ENCODE data around the gene WDR64. TPM values are rescaled to one million over a fixed set of nuclear protein-coding genes. Genes with fewer than 3 reads are reported as not detected.

Gene WDR64
- total RNA-seq, 1 donor from 2014 or later: not detected

DNA sequence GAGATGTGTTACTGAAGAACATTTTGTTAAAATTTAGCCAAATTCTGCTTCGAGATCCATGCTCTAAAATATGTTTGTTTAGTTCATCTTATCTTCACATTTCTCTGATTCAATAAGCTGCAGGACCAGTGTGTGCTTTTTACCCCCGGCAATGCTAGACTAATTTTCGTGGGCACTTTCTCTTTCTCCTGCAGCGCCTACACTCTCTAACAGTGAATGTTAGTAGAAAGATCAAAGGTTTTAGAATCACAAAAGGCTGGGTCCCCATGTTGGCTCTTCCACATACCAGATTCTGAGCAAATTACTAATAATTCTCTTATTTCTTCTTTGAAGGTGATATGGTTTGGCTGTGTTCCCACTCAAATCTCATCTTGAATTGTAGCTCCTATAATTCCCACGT, 20.4 kb upstream of the WDR64 start:
- no peak overlapping the region for H3K4me3 ChIP-seq
- no peak overlapping the region for H3K27ac ChIP-seq (replicated peaks)
- TF ChIP-seq, protein P1, sequence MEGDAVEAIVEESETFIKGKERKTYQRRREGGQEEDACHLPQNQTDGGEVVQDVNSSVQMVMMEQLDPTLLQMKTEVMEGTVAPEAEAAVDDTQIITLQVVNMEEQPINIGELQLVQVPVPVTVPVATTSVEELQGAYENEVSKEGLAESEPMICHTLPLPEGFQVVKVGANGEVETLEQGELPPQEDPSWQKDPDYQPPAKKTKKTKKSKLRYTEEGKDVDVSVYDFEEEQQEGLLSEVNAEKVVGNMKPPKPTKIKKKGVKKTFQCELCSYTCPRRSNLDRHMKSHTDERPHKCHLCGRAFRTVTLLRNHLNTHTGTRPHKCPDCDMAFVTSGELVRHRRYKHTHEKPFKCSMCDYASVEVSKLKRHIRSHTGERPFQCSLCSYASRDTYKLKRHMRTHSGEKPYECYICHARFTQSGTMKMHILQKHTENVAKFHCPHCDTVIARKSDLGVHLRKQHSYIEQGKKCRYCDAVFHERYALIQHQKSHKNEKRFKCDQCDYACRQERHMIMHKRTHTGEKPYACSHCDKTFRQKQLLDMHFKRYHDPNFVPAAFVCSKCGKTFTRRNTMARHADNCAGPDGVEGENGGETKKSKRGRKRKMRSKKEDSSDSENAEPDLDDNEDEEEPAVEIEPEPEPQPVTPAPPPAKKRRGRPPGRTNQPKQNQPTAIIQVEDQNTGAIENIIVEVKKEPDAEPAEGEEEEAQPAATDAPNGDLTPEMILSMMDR (IDR thresholded peaks at IDR 0.05; ENCODE audit: borderline replicate concordance): no peak
- intact Hi-C loops (cut with micrococcal nuclease): no loop called here
- H3K36me3 ChIP-seq: peaks cover 6% of the 10 kb centered on the region
- H3K9me3 ChIP-seq (replicated peaks): no peaks in the 10 kb centered on the region
- DNase-seq: no peak
- H3K27me3 ChIP-seq (ENCODE audit: low read depth): no peaks in the 10 kb centered on the region
- no peaks in the 10 kb centered on the region for H3K4me1 ChIP-seq

DNA sequence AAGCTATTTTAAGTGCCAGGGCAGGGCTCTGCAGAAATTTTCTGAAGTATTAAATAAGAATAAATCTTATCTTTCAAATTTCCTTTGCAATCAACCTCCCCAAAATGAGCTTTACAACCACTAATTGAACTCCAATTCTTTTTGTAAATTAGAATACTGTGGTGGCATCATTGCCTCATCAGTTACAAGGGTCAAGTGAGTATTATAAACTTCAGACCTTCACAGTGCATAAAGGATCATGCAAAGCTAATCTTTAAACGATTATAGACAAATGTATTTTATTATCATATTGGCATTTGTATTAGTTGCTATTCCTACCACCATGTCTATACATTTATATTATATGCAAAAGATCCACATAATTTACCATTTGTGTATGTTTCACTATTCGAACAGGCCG, 19.1 kb upstream of the WDR64 start:
- Histone ChIP-seq H3K27ac (replicated peaks) (no peak overlapping the region), H3K9me3 (replicated peaks) (no peaks in the 10 kb centered on the region), H3K27me3 (ENCODE audit: low read depth) (no peaks in the 10 kb centered on the region), H3K4me3 (no peak overlapping the region), H3K36me3 (peaks cover 6% of the 10 kb centered on the region), H3K4me1 (peaks cover 2% of the 10 kb centered on the region)
- intact Hi-C loops (cut with micrococcal nuclease): no loop called here
- TF ChIP-seq, protein P1 (IDR thresholded peaks at IDR 0.05; ENCODE audit: borderline replicate concordance): no peak
- DNase-seq: no peak

DNA sequence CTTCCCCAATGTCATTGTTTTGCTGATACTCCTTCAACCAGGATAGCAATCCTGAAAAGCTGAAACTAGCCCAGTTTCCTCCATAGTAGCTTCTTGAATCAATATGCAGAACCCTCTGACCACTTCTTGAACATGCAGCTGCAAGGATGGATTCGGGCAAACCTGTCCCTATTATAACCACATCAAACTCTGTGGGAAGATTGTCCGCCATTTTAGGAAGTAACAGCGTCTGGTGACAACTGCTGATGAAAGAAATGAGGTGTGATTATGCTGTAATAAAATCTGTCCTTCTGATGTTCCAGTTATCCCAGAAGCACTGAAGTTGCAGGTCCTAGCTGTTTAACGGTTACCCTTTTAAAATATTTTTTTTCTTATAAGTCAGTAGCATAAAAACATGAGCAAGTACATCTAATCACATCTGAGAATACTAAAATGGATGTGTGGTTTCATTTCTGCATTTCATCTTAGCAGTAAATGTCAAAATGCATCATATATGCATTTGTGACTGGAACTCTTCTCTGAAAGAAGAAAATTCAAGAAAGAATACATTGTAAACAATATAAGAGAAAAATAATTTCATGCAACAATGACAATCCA, 16.4 kb upstream of the WDR64 start:
- H3K4me1 ChIP-seq: peaks cover 23% of the 10 kb centered on the region
- no peak overlapping the region for H3K4me3 ChIP-seq
- H3K27ac ChIP-seq (replicated peaks): no peak overlapping the region
- no peaks in the 10 kb centered on the region for H3K27me3 ChIP-seq (ENCODE audit: low read depth)
- peaks cover 6% of the 10 kb centered on the region for H3K36me3 ChIP-seq
- TF ChIP-seq, protein P1 (IDR thresholded peaks at IDR 0.05; ENCODE audit: borderline replicate concordance): no peak
- no peaks in the 10 kb centered on the region for H3K9me3 ChIP-seq (replicated peaks)
- intact Hi-C loops (cut with micrococcal nuclease): no loop called here
- no peak for DNase-seq

DNA sequence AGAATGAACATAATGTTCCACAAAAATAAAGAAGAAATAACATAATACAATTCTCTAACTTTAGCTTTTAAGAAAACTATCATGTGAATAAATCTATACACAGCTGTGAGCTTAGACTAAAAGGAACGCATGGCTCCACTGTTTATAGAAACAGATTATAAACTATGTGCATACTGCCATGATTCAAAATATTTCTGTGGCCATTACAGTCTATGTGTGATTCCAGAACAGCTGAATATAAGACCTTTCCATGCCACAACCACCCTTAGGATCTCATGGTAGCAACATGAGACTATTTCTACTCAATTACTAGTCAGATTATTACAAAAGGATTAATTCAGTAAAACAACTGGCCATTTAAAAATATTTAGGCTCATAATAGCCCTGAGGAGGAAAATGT, 15.8 kb upstream of the WDR64 start:
- H3K27ac ChIP-seq (replicated peaks): no peak overlapping the region
- intact Hi-C loops (cut with micrococcal nuclease): no loop called here

DNA sequence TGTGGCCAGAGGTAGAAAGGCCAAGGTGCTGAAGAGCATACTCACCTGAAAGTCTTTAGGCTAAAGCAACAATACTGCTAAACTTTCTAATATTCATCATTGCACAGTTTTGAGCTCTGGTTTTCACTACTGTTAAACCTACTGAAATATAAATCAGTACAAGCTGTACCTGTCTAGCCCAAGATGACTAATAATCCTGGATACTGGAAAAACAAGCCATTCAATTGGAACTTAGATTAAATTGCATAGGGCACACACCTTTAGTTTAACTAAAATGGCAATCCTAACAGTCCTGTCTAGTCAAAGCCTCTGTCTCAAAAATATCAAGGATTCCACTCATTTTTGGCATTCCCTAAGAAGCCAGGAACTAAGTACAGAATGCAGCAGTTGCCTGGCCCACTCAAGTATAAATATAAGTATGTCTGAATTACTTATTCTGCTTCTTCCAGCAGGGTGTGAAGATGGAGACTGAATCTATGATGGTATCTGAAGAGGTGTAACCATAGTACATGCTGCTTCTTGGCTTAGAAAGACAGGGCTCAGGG, 15.0 kb upstream of the WDR64 start:
- intact Hi-C loops (cut with micrococcal nuclease): no loop called here
- Histone ChIP-seq H3K9me3 (replicated peaks) (peaks cover 8% of the 10 kb centered on the region), H3K4me1 (peaks cover 26% of the 10 kb centered on the region), H3K27ac (replicated peaks) (no peak overlapping the region), H3K36me3 (peaks cover 6% of the 10 kb centered on the region), H3K27me3 (ENCODE audit: low read depth) (no peaks in the 10 kb centered on the region), H3K4me3 (no peak overlapping the region)
- TF ChIP-seq, protein P1 (IDR thresholded peaks at IDR 0.05; ENCODE audit: borderline replicate concordance): no peak
- no peak for DNase-seq

More for the DNA sequence above, 15.8 kb upstream of the WDR64 start:
- Histone ChIP-seq H3K9me3 (replicated peaks) (no peaks in the 10 kb centered on the region), H3K4me3 (no peak overlapping the region), H3K36me3 (peaks cover 6% of the 10 kb centered on the region), H3K27me3 (ENCODE audit: low read depth) (no peaks in the 10 kb centered on the region), H3K4me1 (peaks cover 26% of the 10 kb centered on the region)
- DNase-seq: no peak
- TF ChIP-seq, protein P1 (IDR thresholded peaks at IDR 0.05; ENCODE audit: borderline replicate concordance): no peak
